ENCODE results near the gene PADI6. TPM values are rescaled to one million over a fixed set of nuclear protein-coding genes. Genes with fewer than 3 reads are reported as not detected.

PADI6 gene
- total RNA-seq, 3 donors from 2014 or later, result not detected

DNA sequence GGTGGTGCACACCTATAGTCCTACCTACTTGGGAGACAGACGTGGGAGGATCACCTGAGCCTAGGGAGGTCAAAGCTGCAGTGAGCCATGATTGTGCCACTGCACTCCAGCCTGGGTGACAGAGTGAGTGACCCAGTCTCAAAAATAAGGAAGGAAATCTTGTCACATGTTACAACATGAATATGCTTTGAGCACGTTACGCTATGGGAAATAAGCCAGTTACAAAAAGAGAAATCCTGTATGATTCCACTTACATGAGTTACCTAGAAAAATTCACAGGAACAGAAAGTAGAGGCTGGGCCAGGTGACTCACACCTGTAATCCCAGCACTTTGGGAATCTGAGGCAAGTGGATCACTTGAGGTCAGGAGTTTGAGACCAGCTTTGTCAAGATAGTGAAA lies 6.7 kb upstream of the PADI6 start:
- intact Hi-C loops (cut with DNase I, micrococcal nuclease), result no loop called here
- Histone ChIP-seq H3K9me3 (no peaks in the 10 kb centered on the region), H3K4me3 (no peak overlapping the region), H3K36me3 (ENCODE audit: low read depth) (no peaks in the 10 kb centered on the region), H3K4me1 (ENCODE audit: low read depth) (no peaks in the 10 kb centered on the region)
- DNase-seq, result no peak
- ATAC-seq, result no peak
- TF ChIP-seq, protein P1, sequence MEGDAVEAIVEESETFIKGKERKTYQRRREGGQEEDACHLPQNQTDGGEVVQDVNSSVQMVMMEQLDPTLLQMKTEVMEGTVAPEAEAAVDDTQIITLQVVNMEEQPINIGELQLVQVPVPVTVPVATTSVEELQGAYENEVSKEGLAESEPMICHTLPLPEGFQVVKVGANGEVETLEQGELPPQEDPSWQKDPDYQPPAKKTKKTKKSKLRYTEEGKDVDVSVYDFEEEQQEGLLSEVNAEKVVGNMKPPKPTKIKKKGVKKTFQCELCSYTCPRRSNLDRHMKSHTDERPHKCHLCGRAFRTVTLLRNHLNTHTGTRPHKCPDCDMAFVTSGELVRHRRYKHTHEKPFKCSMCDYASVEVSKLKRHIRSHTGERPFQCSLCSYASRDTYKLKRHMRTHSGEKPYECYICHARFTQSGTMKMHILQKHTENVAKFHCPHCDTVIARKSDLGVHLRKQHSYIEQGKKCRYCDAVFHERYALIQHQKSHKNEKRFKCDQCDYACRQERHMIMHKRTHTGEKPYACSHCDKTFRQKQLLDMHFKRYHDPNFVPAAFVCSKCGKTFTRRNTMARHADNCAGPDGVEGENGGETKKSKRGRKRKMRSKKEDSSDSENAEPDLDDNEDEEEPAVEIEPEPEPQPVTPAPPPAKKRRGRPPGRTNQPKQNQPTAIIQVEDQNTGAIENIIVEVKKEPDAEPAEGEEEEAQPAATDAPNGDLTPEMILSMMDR (IDR thresholded peaks at IDR 0.05), result no peak

DNA sequence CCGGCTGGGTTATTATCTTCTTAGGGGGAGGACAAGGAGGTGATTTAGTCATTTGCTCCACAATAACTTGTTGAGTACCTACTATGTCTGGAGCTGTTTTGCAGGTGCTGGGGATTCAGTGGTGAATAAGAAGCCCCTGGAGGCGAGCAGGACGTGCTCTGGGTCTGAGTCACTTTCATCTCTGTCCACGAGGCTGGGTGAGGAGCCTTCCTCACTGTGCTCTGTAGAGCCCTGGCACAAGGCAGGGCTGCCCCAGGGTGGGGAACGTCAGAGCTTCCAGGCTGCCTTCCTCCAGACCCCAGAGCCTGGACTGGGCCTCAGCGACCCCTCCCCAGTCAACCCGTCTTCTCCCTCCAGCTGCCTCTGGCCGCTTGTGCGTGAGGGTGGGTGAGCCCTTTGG lies 2.5 kb upstream of the PADI6 start:
- DNase-seq, result no peak
- Histone ChIP-seq H3K4me3 (no peak overlapping the region), H3K4me1 (ENCODE audit: low read depth) (no peaks in the 10 kb centered on the region), H3K36me3 (ENCODE audit: low read depth) (no peaks in the 10 kb centered on the region), H3K9me3 (no peaks in the 10 kb centered on the region)
- no peak for ATAC-seq
- TF ChIP-seq, protein P1 (IDR thresholded peaks at IDR 0.05), result no peak
- intact Hi-C loops (cut with DNase I, micrococcal nuclease), result no loop called here

DNA sequence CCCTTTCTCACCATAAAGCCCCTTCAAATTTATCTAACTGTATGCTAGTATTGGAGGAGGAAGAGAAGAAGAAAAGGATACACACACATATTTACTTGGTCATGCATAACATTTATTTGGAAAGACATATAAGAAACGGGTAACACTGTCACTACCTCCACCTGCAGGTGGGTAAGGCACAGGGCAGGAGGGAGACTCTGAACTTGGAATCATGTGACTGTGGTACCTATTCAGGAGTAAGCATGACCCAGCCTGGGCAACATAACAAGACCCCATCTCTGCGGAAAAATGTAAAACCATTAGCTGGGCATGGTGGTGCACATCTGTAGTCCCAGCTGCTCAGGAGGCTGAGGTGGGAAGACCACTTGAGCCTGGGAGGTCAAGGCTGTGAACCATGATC lies 1.4 kb upstream of the PADI6 start:
- intact Hi-C loops (cut with DNase I, micrococcal nuclease), result no loop called here
- Histone ChIP-seq H3K36me3 (ENCODE audit: low read depth) (no peaks in the 10 kb centered on the region), H3K9me3 (no peaks in the 10 kb centered on the region), H3K4me3 (no peak overlapping the region), H3K4me1 (ENCODE audit: low read depth) (no peaks in the 10 kb centered on the region)
- ATAC-seq (no peak), DNase-seq (peak in 1 of 3 donors; percentile 6)
- TF ChIP-seq, protein P1 (IDR thresholded peaks at IDR 0.05), result no peak

DNA sequence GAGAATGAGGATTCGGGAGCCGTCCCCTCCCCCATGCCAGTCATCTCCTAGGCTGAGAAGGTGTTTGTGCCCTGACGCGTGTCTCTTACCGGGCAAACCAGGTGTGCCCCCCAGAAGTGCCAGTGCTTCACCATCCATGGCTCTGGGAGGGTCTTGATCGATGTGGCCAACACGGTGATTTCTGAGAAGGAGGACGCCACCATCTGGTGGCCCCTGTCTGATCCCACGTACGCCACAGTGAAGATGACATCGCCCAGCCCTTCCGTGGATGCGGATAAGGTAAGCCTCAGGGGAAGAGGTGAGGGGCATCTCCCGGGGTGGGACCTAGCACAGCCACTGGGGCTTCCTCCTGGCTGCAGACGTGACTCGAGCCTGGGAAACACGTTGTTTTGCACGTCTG lies 959 bp downstream of the PADI6 start:
- no peak for DNase-seq

DNA sequence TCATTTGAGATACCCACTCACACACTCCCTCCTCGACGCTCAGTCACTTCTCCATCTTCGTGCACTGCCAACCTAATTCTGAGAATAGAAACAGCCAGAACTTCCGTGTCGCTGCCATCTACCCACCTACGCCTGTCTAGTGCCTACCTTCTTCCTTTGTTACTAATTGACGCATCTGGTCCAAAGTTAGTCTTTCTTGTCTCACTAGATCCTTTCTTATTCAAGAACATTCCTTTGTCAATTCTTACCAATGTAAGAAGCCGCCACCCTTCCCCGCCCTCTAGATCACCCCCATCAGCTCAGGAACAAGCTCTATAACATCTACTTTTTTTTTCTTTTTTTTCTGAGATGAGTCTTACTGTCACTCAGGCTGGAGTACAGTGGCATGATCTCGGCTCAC lies 3.7 kb downstream of the PADI6 start:
- Histone ChIP-seq H3K4me1 (ENCODE audit: low read depth) (no peaks in the 10 kb centered on the region), H3K9me3 (no peaks in the 10 kb centered on the region), H3K4me3 (no peak overlapping the region), H3K36me3 (ENCODE audit: low read depth) (no peaks in the 10 kb centered on the region)
- TF ChIP-seq, protein P1 (IDR thresholded peaks at IDR 0.05), result no peak
- intact Hi-C loops (cut with DNase I, micrococcal nuclease), result no loop called here
- DNase-seq, result no peak
- ATAC-seq, result no peak

More for the DNA sequence above, 959 bp downstream of the PADI6 start:
- no peaks in the 10 kb centered on the region for H3K4me1 ChIP-seq (ENCODE audit: low read depth)
- intact Hi-C loops (cut with DNase I, micrococcal nuclease), result no loop called here
- no peak for ATAC-seq
- TF ChIP-seq, protein P1 (IDR thresholded peaks at IDR 0.05), result no peak
- no peaks in the 10 kb centered on the region for H3K9me3 ChIP-seq
- H3K36me3 ChIP-seq (ENCODE audit: low read depth), result no peaks in the 10 kb centered on the region
- no peak overlapping the region for H3K4me3 ChIP-seq

DNA sequence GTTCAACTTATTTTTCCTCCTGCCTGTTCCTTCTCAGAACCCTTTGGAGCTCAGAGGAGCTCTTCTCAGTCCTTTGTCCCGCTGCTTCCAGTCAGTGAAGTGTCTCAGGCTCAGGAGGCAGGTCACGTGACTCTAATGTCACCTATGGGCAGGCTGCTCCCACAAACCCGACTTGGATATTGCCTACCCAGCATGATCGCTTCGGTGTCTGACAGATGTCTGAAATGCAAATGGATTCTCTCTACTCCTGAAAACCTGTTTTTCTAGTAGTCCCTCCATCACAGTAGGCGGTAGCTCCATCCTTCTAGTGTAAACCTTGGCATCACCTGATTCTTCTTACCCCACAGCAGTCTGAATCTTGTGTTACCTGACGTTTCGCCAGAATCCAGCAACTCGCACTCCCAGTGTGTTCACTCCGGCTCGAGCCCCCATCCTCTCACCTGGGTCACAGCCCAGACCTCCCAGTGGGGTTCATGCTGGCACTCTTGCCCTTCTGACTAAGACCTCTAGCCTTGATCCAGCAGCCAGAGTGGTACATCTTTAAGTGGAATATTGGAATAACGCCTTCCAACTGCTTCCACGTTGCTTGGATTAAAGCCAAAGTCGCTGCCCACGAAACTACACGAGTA lies 5.4 kb downstream of the PADI6 start:
- intact Hi-C loops (cut with DNase I, micrococcal nuclease), result no loop called here
- ATAC-seq, result no peak

More for the DNA sequence above, 5.4 kb downstream of the PADI6 start:
- H3K9me3 ChIP-seq, result no peaks in the 10 kb centered on the region
- H3K4me3 ChIP-seq, result no peak overlapping the region
- no peak for DNase-seq
- no peaks in the 10 kb centered on the region for H3K4me1 ChIP-seq (ENCODE audit: low read depth)
- TF ChIP-seq, protein P1 (IDR thresholded peaks at IDR 0.05), result no peak
- no peaks in the 10 kb centered on the region for H3K36me3 ChIP-seq (ENCODE audit: low read depth)

All from mucosa of descending colon (tissue), 3 donors.